HepG2 (cell line): ENCODE results near the gene AATF. TPM values are rescaled to one million over a fixed set of nuclear protein-coding genes. Genes with fewer than 3 reads are reported as not detected.

Experiments
- CC2D1A ChIP-seq: sonication (generic); formaldehyde crosslinking; IDR thresholded peaks from 2 replicates; pipeline ENCODE4 v1.8.1; 2023; ENCODE audit warnings: mild to moderate bottlenecking, missing genetic modification reagents
- FOXM1 ChIP-seq: sonication (generic); formaldehyde crosslinking; IDR thresholded peaks from 2 replicates; pipeline ENCODE4 v1.5.0; 2020; ENCODE audit warnings: missing genetic modification reagents
- GZF1 ChIP-seq: sonication (generic); formaldehyde crosslinking; IDR thresholded peaks from 2 replicates; pipeline ENCODE4 v1.5.1; 2020; ENCODE audit warnings: mild to moderate bottlenecking, missing genetic modification reagents
- HNF4G ChIP-seq, 2 experiments: sonication (generic) in 1 of 2; formaldehyde crosslinking in 1 of 2; IDR thresholded peaks; 2 replicates each; pipeline versions ENCODE4 v1.4.0 to v1.6.1; 2011 to 2020; ENCODE audit warnings: borderline replicate concordance in 2 of 2, low read depth in 2 of 2, mild to moderate bottlenecking in 2 of 2, low read length in 1 of 2, missing genetic modification reagents in 1 of 2, moderate library complexity in 1 of 2
- MTF2 ChIP-seq: sonication (generic); formaldehyde crosslinking; IDR thresholded peaks from 2 replicates; pipeline ENCODE4 v1.5.0; 2020; ENCODE audit warnings: missing genetic modification reagents, borderline replicate concordance
- MYC ChIP-seq: sonication (generic); formaldehyde crosslinking; IDR thresholded peaks from 2 replicates; pipeline ENCODE4 v1.9.0; 2021; ENCODE audit warnings: missing genetic modification reagents, borderline replicate concordance
- SETDB1 ChIP-seq: sonication (generic); formaldehyde crosslinking; IDR thresholded peaks from 2 replicates; pipeline ENCODE4 v1.5.1; 2020; ENCODE audit warnings: missing genetic modification reagents, mild to moderate bottlenecking, borderline replicate concordance
- SNRNP70 ChIP-seq: fragments of 200-400 bp; formaldehyde crosslinking; IDR thresholded peaks from 2 replicates; pipeline ENCODE4 v1.6.1; 2017; ENCODE audit warnings: mild to moderate bottlenecking, low read depth, low read length, moderate library complexity
- THYN1 ChIP-seq: sonication (generic); formaldehyde crosslinking; IDR thresholded peaks from 2 replicates; pipeline ENCODE4 v1.8.1; 2023; ENCODE audit warnings: low read depth, mild to moderate bottlenecking, moderate library complexity, missing genetic modification reagents, borderline replicate concordance
- ZFY ChIP-seq: sonication (generic); formaldehyde crosslinking; IDR thresholded peaks from 2 replicates; pipeline ENCODE4 v1.4.0; 2020; ENCODE audit warnings: missing genetic modification reagents
- ZKSCAN1 ChIP-seq: fragments of 150-350 bp; IDR thresholded peaks from 2 replicates; pipeline ENCODE4 v1.6.1; 2014; ENCODE audit warnings: low read length
- ZNF333 ChIP-seq: sonication (generic); formaldehyde crosslinking; IDR thresholded peaks from 2 replicates; pipeline ENCODE4 v1.4.0; 2020; ENCODE audit warnings: mild to moderate bottlenecking, missing genetic modification reagents, borderline replicate concordance
- ZNF34 ChIP-seq: sonication (generic); formaldehyde crosslinking; IDR thresholded peaks from 2 replicates; pipeline ENCODE4 v1.4.0; 2020; ENCODE audit warnings: mild to moderate bottlenecking, missing genetic modification reagents, borderline replicate concordance
- ZSCAN20 ChIP-seq: sonication (generic); formaldehyde crosslinking; IDR thresholded peaks from 2 replicates; pipeline ENCODE4 v1.4.0; 2020; ENCODE audit warnings: missing genetic modification reagents, mild to moderate bottlenecking, borderline replicate concordance
- polyA plus RNA-seq, 8 experiments: library from polyadenylated mRNA; depleted of rRNA in 3 of 8; stranded (reverse) in 7 of 8; unstranded in 1 of 8; fragments of >200 nt; fragmentation: Illumina TruSeq in 4 of 8; extraction: Trizol in 4 of 8; gene quantifications; 2 replicates each; pipeline versions ENCODE4 v1.2.1 to v1.2.3, GENCODE V29; 2011 to 2016; ENCODE audit warnings: low read depth in 4 of 8, missing spikeins in 1 of 8, mixed read lengths in 1 of 8; ENCODE audit not compliant: insufficient read depth in 1 of 8
- total RNA-seq, 5 experiments: library from RNA; depleted of rRNA; stranded (reverse); fragments of >200 nt; fragmentation: Illumina TruSeq; extraction: Trizol; gene quantifications; 2 replicates each; pipeline ENCODE4 v1.2.3, GENCODE V29; 2016; ENCODE audit warnings: low read depth in 1 of 5
- TF ChIP-seq, protein P1 (sequence below): sonication (generic); formaldehyde crosslinking; IDR thresholded peaks from 2 replicates; pipeline ENCODE4 v1.5.1; 2020; ENCODE audit warnings: missing genetic modification reagents, mild to moderate bottlenecking, borderline replicate concordance
- TF ChIP-seq, protein P2 (sequence below): sonication (generic); formaldehyde crosslinking; IDR thresholded peaks from 2 replicates; pipeline ENCODE4 v1.5.0; 2020; ENCODE audit warnings: missing genetic modification reagents
- TF ChIP-seq, protein P3 (sequence below): sonication (generic); formaldehyde crosslinking; IDR thresholded peaks from 2 replicates; pipeline ENCODE4; 2020; ENCODE audit warnings: missing genetic modification reagents, mild to moderate bottlenecking, borderline replicate concordance
- TF ChIP-seq, protein P4 (sequence below): sonication (generic); formaldehyde crosslinking; IDR thresholded peaks from 2 replicates; pipeline ENCODE4 v1.5.1; 2020; ENCODE audit warnings: mild to moderate bottlenecking, moderate library complexity, missing genetic modification reagents
- TF ChIP-seq, protein P5 (sequence below): sonication (generic); formaldehyde crosslinking; conservative IDR thresholded peaks from 2 replicates; pipeline ENCODE4 v1.4.0; 2020; ENCODE audit warnings: missing genetic modification reagents

AATF gene
- total and polyA plus RNA-seq, 2 of the 13 experiments (the other 11 are each of a cell fraction or from before 2014, with no cell fraction given), result 9.1 to 53.3 TPM

DNA sequence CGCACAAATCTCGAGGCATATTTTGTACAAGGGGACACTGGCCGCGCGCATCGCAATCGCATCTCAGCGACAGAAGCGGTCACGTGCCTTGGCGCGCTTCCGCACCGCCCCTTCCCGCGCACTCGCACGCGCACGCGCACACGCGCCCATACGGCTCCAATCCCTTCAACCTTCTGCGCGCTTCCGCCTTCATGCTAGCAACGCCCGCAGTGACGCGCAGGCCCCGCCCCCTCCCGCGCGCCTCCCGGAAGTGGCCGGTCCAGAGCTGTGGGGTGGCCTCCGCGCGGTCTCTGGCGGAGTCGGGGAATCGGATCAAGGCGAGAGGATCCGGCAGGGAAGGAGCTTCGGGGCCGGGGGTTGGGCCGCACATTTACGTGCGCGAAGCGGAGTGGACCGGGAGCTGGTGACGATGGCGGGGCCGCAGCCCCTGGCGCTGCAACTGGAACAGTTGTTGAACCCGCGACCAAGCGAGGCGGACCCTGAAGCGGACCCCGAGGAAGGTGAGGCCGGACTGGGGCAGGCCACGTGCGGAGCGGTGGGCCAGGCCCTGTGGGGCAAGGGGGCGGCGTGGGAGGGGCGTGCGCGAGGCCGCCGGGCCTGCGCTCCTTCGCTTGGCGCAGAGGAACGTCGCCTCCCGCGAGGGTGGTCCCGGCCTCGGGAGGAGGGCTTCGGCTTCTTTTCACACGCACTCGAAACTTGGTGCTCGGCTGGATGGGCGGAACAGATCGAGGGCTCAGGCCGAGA lies at the start of gene AATF (continued):
- TF ChIP-seq SETDB1 (CRISPR knock-in tag), result peak; percentile 91; the same call in 1 of the 2 replicates
- peak; percentile 99 for TF ChIP-seq MYC
- TF ChIP-seq MTF2, result peak; percentile 85; the same call in 1 of the 2 replicates
- no peak for TF ChIP-seq ZKSCAN1
- TF ChIP-seq, protein P1, sequence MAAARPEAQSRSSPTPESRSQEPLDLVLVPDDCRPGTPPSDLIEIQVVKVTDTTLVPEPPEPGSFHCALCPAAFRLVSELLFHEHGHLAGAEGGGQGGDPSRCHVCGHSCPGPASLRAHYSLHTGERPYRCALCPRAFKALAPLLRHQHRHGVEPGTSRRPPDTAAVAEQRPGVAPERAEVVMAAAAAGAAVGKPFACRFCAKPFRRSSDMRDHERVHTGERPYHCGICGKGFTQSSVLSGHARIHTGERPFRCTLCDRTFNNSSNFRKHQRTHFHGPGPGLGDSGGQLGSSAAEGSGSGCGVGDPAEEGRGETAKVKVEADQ (CRISPR knock-in tag), result peak; percentile 99
- TF ChIP-seq, protein P2, sequence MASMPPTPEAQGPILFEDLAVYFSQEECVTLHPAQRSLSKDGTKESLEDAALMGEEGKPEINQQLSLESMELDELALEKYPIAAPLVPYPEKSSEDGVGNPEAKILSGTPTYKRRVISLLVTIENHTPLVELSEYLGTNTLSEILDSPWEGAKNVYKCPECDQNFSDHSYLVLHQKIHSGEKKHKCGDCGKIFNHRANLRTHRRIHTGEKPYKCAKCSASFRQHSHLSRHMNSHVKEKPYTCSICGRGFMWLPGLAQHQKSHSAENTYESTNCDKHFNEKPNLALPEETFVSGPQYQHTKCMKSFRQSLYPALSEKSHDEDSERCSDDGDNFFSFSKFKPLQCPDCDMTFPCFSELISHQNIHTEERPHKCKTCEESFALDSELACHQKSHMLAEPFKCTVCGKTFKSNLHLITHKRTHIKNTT, result no peak
- TF ChIP-seq ZNF34, result no peak; the same call in 1 of the 2 replicates
- TF ChIP-seq HNF4G (IDR thresholded peaks at IDR 0.05; ENCODE audit: borderline replicate concordance, low read depth, low read length), result no peak
- TF ChIP-seq HNF4G (CRISPR knock-in tag; IDR thresholded peaks at IDR 0.05; ENCODE audit: borderline replicate concordance, low read depth), result peak; percentile 43; the same call in 1 of the 2 replicates
- TF ChIP-seq, protein P3, sequence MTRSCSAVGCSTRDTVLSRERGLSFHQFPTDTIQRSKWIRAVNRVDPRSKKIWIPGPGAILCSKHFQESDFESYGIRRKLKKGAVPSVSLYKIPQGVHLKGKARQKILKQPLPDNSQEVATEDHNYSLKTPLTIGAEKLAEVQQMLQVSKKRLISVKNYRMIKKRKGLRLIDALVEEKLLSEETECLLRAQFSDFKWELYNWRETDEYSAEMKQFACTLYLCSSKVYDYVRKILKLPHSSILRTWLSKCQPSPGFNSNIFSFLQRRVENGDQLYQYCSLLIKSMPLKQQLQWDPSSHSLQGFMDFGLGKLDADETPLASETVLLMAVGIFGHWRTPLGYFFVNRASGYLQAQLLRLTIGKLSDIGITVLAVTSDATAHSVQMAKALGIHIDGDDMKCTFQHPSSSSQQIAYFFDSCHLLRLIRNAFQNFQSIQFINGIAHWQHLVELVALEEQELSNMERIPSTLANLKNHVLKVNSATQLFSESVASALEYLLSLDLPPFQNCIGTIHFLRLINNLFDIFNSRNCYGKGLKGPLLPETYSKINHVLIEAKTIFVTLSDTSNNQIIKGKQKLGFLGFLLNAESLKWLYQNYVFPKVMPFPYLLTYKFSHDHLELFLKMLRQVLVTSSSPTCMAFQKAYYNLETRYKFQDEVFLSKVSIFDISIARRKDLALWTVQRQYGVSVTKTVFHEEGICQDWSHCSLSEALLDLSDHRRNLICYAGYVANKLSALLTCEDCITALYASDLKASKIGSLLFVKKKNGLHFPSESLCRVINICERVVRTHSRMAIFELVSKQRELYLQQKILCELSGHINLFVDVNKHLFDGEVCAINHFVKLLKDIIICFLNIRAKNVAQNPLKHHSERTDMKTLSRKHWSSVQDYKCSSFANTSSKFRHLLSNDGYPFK (CRISPR knock-in tag), result peak; percentile 94
- TF ChIP-seq ZSCAN20 (CRISPR knock-in tag), result peak; percentile 97
- no peak for TF ChIP-seq SNRNP70
- TF ChIP-seq CC2D1A (CRISPR knock-in tag), result no peak
- TF ChIP-seq, protein P4, sequence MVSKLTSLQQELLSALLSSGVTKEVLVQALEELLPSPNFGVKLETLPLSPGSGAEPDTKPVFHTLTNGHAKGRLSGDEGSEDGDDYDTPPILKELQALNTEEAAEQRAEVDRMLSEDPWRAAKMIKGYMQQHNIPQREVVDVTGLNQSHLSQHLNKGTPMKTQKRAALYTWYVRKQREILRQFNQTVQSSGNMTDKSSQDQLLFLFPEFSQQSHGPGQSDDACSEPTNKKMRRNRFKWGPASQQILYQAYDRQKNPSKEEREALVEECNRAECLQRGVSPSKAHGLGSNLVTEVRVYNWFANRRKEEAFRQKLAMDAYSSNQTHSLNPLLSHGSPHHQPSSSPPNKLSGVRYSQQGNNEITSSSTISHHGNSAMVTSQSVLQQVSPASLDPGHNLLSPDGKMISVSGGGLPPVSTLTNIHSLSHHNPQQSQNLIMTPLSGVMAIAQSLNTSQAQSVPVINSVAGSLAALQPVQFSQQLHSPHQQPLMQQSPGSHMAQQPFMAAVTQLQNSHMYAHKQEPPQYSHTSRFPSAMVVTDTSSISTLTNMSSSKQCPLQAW, result peak; percentile 90; the same call in 1 of the 2 replicates
- peak; percentile 96 for TF ChIP-seq ZFY (CRISPR knock-in tag)
- TF ChIP-seq GZF1 (CRISPR knock-in tag), result peak; percentile 89
- no peak; the same call in 1 of the 2 replicates for TF ChIP-seq ZNF333 (CRISPR knock-in tag)
- TF ChIP-seq, protein P5, sequence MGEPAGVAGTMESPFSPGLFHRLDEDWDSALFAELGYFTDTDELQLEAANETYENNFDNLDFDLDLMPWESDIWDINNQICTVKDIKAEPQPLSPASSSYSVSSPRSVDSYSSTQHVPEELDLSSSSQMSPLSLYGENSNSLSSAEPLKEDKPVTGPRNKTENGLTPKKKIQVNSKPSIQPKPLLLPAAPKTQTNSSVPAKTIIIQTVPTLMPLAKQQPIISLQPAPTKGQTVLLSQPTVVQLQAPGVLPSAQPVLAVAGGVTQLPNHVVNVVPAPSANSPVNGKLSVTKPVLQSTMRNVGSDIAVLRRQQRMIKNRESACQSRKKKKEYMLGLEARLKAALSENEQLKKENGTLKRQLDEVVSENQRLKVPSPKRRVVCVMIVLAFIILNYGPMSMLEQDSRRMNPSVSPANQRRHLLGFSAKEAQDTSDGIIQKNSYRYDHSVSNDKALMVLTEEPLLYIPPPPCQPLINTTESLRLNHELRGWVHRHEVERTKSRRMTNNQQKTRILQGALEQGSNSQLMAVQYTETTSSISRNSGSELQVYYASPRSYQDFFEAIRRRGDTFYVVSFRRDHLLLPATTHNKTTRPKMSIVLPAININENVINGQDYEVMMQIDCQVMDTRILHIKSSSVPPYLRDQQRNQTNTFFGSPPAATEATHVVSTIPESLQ (CRISPR knock-in tag), result no peak
- TF ChIP-seq THYN1 (CRISPR knock-in tag), result no peak; the same call in 1 of the 2 replicates
- TF ChIP-seq FOXM1 (CRISPR knock-in tag), result peak; percentile 90; the same call in 1 of the 2 replicates
